CD4-positive, alpha-beta T cell (primary cell): ENCODE data around the gene ACVR1. TPM values are rescaled to one million over a fixed set of nuclear protein-coding genes. Genes with fewer than 3 reads are reported as not detected.

ENCODE experiments used
- ATAC-seq: fragments of 200-7000 bp; cut with Tn5 transposase; one replicate; pipeline ENCODE4 v1.10.0; 2022; ENCODE audit warnings: mild to moderate bottlenecking; ENCODE audit not compliant: poor library complexity
- CTCF ChIA-PET: fragments of 350-600 bp; sonication (Branson Sonifier 250); formaldehyde crosslinking; loops from one replicate; lab custom pipeline; 2021; ENCODE audit warnings: antibody characterized with exemption, inconsistent platforms; lab: Charles Lee
- POLR2A ChIA-PET: fragments of 350-600 bp; sonication (Branson Sonifier 250); formaldehyde crosslinking; loops from one replicate; lab custom pipeline; 2021; ENCODE audit warnings: antibody characterized with exemption, inconsistent platforms; lab: Charles Lee
- DNase-seq, 14 experiments: peaks; one replicate each; pipeline ENCODE4 v3.0.0-alpha.2; 2013 to 2020; ENCODE audit warnings: mixed read lengths in 2 of 14
- H3K27ac ChIP-seq, 2 donors: one replicate each; pipeline versions ENCODE4 v1.5.1 to v1.7.0; 2013; ENCODE audit warnings: low read length in 2 of 2, low read depth in 1 of 2, mild to moderate bottlenecking in 1 of 2
- H3K27me3 ChIP-seq, 2 experiments: 1 replicate in 1 of 2; 2 replicates in 1 of 2; pipeline versions ENCODE4 v1.6.1 to v1.7.0; 2013; ENCODE audit warnings: low read length in 2 of 2, control low read depth in 1 of 2, mild to moderate bottlenecking in 1 of 2, moderate library complexity in 1 of 2; ENCODE audit not compliant: insufficient read depth in 2 of 2, control insufficient read depth in 1 of 2
- H3K36me3 ChIP-seq: one replicate; pipeline ENCODE4 v1.6.1; 2013; ENCODE audit warnings: low read length, control low read depth; ENCODE audit not compliant: insufficient read depth
- H3K4me1 ChIP-seq: one replicate; pipeline ENCODE4 v1.6.1; 2013; ENCODE audit warnings: low read length, control low read depth; ENCODE audit not compliant: insufficient read depth
- H3K4me3 ChIP-seq: one replicate; pipeline ENCODE4 v1.5.1; 2013; ENCODE audit warnings: mild to moderate bottlenecking, low read length, moderate library complexity
- H3K9me3 ChIP-seq, 2 experiments: 1 replicate in 1 of 2; 2 replicates in 1 of 2; pipeline versions ENCODE4 v1.6.1 to v1.7.0; 2013; ENCODE audit warnings: low read length in 2 of 2, mild to moderate bottlenecking in 2 of 2, control low read depth in 1 of 2, moderate library complexity in 1 of 2; ENCODE audit not compliant: control insufficient read depth in 1 of 2, insufficient read depth in 1 of 2
- H3K27ac Mint-ChIP-seq: one replicate; pipeline ENCODE4 v1.8.0; 2020; ENCODE audit warnings: mixed read lengths
- H3K27me3 Mint-ChIP-seq: one replicate; pipeline ENCODE4 v1.8.0; 2021; ENCODE audit warnings: mixed read lengths
- H3K36me3 Mint-ChIP-seq: one replicate; pipeline ENCODE4 v1.8.0; 2021; ENCODE audit warnings: low read depth, mixed read lengths
- H3K4me1 Mint-ChIP-seq: one replicate; pipeline ENCODE4 v1.8.0; 2021; ENCODE audit warnings: low read depth, mixed read lengths
- H3K4me3 Mint-ChIP-seq: one replicate; pipeline ENCODE4 v1.8.0; 2020; ENCODE audit warnings: mild to moderate bottlenecking, mixed read lengths
- H3K9me3 Mint-ChIP-seq: one replicate; pipeline ENCODE4 v1.8.0; 2020; ENCODE audit warnings: mixed read lengths
- intact Hi-C, 2 experiments: fragments of 100-400 bp; cut with DNase I in 1 of 2; cut with micrococcal nuclease in 1 of 2; formaldehyde crosslinking; loops; one replicate each; pipeline versions ENCODE4 v1.15.1 to v1.9.0; 2023 to 2025; cut with DNase I, micrococcal nuclease
- total RNA-seq, 174 experiments: library from RNA in 2 of 174; stranded (reverse) in 2 of 174; gene quantifications; one replicate each; pipeline ENCODE4 v1.2.3 and lab custom pipeline; 2021 to 2026
- TF ChIP-seq, protein P1 (sequence below): fragments of 200-600 bp; IDR thresholded peaks from one replicate; pipeline ENCODE4 v1.8.0; 2022; ENCODE audit warnings: antibody characterized with exemption, mild to moderate bottlenecking

Gene ACVR1
- total RNA-seq, 2 experiments from 2014 or later = 14.3 to 16.7 TPM

DNA sequence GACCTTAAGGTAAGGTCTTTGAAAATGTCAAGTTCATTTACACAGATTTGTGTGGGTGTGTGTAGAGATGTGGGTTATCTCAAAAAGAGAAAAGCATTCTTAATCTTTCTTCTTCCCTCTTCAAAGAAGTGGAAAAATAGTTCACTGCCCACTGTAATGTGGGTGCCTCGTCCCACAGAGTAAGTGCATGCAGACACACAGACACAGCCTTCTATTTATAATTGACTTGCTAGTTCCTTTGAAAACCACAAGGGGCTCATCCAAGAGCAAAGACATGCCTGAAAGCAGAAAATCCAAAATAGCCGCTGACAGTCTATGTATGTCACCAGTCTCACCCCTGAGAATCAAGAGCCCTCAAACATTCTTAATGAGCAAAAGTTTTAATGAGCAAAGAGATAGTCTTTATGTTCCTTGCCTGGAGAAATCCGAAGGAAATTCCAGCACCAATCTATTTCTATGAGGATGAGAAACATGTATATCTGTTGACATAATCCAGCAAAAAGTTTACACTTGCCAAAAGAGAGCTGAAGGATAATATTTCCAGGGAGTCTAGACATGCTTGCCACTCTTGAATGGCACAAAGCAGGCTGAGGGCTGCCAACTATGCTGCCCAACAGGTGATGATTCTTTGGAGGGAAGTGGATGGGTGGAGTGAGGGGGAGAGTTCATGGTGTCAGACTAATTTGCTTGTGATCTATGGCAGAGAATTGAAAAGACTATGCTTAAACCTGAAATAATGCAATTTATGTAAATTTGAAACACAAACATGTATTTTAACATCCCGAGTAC lies 93.9 kb downstream of the ACVR1 start:
- Histone ChIP-seq H3K27me3 (no peaks in the 10 kb centered on the region), H3K9me3 (no peaks in the 10 kb centered on the region), H3K4me3 (no peak overlapping the region), H3K27ac (no peak overlapping the region), H3K36me3 (peaks cover 32% of the 10 kb centered on the region), H3K4me1 (peaks cover 18% of the 10 kb centered on the region)
- Mint-ChIP-seq H3K27me3 (no peaks in the 10 kb centered on the region), H3K4me1 (peaks cover 45% of the 10 kb centered on the region), H3K9me3 (no peaks in the 10 kb centered on the region), H3K27ac (peak overlapping the region; percentile 42), H3K4me3 (no peak overlapping the region), H3K36me3 (peaks cover 34% of the 10 kb centered on the region)
- intact Hi-C loops = loop anchor here in 1 of 2 experiments (10.0 kb wide), 1 partner anchor 113 kb away; no protein-coding TSS in a partner anchor
- POLR2A ChIA-PET = no interaction called here
- DNase-seq (peak in 1 of 14 experiments; percentile 9), ATAC-seq (peak; percentile 41)
- CTCF ChIA-PET = no interaction called here
- TF ChIP-seq, protein P1, sequence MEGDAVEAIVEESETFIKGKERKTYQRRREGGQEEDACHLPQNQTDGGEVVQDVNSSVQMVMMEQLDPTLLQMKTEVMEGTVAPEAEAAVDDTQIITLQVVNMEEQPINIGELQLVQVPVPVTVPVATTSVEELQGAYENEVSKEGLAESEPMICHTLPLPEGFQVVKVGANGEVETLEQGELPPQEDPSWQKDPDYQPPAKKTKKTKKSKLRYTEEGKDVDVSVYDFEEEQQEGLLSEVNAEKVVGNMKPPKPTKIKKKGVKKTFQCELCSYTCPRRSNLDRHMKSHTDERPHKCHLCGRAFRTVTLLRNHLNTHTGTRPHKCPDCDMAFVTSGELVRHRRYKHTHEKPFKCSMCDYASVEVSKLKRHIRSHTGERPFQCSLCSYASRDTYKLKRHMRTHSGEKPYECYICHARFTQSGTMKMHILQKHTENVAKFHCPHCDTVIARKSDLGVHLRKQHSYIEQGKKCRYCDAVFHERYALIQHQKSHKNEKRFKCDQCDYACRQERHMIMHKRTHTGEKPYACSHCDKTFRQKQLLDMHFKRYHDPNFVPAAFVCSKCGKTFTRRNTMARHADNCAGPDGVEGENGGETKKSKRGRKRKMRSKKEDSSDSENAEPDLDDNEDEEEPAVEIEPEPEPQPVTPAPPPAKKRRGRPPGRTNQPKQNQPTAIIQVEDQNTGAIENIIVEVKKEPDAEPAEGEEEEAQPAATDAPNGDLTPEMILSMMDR = peak; percentile 25

DNA sequence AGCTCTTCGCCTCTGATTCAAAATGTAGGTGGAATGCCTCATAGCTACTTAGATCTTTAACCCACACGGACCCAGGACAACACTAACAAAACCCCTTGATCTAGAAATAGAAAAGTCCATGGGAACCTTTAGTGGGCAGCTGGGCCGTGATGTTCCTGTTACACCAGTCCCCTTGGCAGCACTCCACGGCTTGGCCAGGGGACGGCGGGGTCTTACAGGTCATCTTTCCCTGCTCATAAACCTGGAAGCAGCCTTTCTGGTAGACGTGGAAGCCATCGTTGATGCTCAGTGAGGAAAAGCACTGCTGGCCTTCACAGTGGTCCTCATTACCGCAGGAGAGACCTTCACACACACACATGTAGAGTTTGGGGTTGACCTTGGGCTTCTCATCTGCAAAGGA lies 95.9 kb downstream of the ACVR1 start:
- TF ChIP-seq, protein P1 = no peak
- H3K36me3 ChIP-seq = peaks cover 36% of the 10 kb centered on the region
- H3K9me3 ChIP-seq = no peaks in the 10 kb centered on the region
- H3K27ac Mint-ChIP-seq = no peak overlapping the region
- CTCF ChIA-PET = no interaction called here
- intact Hi-C loops = loop anchor here in 1 of 2 experiments (10.0 kb wide), 1 partner anchor 115 kb away; no protein-coding TSS in a partner anchor
- no peak overlapping the region for H3K27ac ChIP-seq
- no peak overlapping the region for H3K4me3 Mint-ChIP-seq
- H3K4me1 Mint-ChIP-seq = peaks cover 34% of the 10 kb centered on the region
- H3K4me1 ChIP-seq = peaks cover 18% of the 10 kb centered on the region
- no peaks in the 10 kb centered on the region for H3K9me3 Mint-ChIP-seq
- no peak overlapping the region for H3K4me3 ChIP-seq
- DNase-seq (no peak), ATAC-seq (no peak)
- peaks cover 45% of the 10 kb centered on the region for H3K36me3 Mint-ChIP-seq
- POLR2A ChIA-PET = no interaction called here
- H3K27me3 ChIP-seq = no peaks in the 10 kb centered on the region
- H3K27me3 Mint-ChIP-seq = no peaks in the 10 kb centered on the region

DNA sequence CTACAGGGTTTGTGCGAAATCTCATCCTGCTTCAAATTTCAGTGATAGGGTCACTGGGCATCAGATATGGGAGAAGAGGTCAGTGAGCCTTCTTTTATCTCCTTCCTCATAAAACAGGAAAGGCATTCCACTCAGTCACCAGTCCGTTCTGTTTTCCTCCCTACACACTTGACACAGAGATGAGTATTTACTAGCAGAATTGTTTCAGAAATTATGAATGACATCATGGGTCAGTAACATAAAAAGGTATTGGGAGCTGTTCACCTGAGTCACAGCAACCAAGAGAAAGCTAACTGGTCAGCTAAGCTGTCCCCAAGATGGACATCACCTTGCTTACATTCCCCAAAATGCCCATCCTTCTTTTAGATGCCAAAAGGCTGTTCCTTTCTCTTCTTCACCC lies 96.3 kb downstream of the ACVR1 start:
- intact Hi-C loops = loop anchor here (5.0 to 10.0 kb wide), 4 partner anchors 115 to 975 kb away; no protein-coding TSS in a partner anchor
- CTCF ChIA-PET = no interaction called here

More for the DNA sequence above, 96.3 kb downstream of the ACVR1 start:
- Mint-ChIP-seq H3K4me3 (no peak overlapping the region), H3K9me3 (no peaks in the 10 kb centered on the region), H3K4me1 (peaks cover 33% of the 10 kb centered on the region), H3K36me3 (peaks cover 49% of the 10 kb centered on the region), H3K27ac (no peak overlapping the region), H3K27me3 (no peaks in the 10 kb centered on the region)
- Histone ChIP-seq H3K4me3 (no peak overlapping the region), H3K27ac (no peak overlapping the region), H3K36me3 (peaks cover 40% of the 10 kb centered on the region), H3K9me3 (no peaks in the 10 kb centered on the region), H3K27me3 (no peaks in the 10 kb centered on the region), H3K4me1 (peaks cover 17% of the 10 kb centered on the region)
- TF ChIP-seq, protein P1 = no peak
- DNase-seq (no peak), ATAC-seq (no peak)
- POLR2A ChIA-PET = no interaction called here
